D341Med (cell line): ENCODE data around the gene APAF1.
"Not testable (repeated sequence)": the region's sequence is repeated elsewhere in the genome, so short reads cannot be mapped to it uniquely, and the experiment has no call there.

Experiments
- DNase-seq: peaks from one replicate; pipeline ENCODE4 v3.0.0; 2012; ENCODE audit warnings: low spot score

The APAF1 gene

DNA sequence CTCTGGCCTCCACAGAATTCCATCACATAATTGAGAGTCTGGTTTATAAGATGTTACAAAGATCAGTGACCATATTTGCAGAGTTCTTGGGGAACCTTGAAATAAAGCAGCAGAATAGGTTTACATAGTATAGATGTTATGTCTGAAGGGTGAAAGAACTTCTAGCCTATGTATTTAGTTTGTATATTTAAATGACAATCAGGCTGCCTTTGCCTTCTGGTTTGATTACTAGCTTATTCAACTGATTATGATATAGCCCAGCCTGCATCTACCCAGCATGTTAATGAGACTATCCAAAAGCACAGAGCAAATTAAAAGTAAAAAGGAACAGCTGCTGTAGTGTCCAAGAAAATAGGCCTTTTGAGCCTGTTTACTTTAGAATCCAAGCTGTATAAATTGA is 85.3 kb downstream of the APAF1 start:
- DNase-seq = no peak

DNA sequence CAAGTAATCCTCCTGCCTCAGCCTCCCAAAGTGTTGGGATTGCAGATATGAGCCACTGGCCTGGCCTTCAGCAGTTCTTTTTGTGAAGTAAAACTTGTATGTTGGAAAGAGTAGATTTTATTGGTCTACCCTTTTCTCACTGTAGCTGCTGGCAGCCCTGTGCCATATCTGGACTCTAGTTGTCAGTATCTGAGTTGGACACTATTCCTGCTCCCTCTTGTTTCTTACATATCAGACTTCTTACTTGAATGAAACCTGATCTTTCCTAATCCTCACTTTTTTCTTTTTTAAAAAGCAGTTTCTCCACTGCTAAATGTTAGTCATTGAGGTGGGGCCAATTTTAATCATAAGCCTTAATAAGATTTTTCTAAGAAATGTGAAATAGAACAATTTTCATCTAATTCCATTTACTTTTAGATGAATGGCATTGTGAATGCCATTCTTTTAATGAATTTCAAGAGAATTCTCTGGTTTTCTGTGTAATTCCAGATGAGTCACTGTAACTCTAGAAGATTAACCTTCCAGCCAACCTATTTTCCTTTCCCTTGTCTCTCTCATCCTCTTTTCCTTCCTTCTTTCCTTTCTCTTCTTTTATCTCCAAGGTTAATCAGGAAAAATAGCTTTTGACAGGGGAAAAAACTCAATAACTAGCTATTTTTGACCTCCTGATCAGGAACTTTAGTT is 88.7 kb downstream of the APAF1 start:
- DNase-seq = no peak

DNA sequence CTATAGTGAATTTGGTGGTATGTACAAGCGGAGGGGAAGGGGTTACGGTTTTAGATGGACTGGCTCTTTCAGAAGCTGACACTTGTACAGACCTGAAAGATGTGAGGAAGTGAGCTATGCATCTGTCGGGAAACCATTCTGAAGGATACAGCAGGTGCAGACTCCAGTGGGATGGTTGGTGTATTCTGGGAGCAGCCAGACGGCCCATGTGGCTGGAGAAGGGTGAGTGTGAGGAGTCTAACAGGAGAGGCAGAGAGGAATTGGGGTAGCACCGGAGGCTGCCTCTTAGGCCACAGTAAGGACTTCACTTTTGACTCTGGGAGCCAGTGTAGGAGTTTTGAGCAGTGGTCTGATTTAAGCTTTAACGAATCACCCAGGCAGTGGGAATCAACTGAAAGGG is 90.7 kb downstream of the APAF1 start:
- DNase-seq = no peak

DNA sequence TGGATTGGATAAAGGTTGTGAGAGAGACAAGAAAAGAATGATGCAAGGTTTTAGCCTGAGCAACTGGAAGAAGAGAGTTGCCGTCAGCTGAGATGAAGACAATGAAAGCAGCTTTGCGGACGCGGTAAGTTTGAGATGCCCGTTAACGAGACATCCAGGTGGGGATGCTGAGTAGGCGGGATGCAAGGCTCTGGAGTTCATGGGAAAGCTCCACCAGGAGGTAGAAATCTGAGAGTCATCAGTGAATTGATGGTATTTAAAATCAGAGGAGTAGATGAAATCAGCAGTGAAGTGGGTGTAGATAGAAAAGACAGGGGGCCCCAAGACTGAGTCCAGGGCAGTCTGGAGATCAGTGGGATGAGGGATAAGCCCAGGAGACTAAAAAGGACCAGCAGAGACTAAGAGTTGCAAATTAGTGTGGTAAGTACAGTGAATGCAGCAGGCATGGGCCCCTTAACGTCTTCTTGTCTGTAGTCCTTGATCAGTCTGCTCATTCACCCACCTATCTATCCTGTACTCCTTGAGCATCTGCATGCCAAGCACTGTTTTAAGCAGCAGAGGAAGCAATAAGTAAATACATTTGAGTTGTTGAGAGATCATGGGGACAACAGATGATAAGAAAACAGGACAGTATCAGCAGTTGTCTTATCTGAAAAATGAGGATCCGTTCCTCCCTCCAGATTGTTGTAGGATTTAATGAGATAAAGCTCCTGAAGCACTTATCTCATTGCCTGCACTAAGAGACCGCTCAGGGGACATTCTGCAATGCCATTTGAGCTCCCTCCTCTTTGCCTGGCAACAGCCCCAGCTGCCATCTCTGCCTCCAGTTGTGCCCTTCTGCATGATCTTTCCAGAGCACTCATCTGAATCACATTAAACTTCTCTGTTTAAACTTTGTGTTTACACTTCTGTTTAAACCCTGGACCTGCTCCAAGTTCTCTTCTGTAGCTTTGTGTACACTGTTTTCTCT is 91.5 kb downstream of the APAF1 start:
- DNase-seq = no peak

DNA sequence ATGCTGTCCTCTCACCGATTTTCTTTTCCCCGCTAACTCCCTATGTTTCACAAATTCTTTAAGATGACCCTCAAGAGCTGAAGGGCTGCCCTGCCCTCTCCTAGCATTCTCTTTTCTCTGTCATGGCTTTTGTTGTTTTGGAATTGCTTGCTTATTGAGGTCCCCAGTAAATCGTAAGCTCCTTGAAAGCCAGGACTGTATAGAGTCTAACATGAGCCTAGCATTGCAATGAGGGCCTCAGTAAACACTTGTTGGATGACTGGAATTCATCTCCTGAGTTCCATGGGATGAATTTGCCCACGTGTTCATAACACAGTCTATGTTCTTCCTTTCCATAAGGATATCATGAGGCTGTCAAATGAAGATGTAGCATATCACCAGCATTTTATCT is 92.2 kb downstream of the APAF1 start:
- DNase-seq = no peak

DNA sequence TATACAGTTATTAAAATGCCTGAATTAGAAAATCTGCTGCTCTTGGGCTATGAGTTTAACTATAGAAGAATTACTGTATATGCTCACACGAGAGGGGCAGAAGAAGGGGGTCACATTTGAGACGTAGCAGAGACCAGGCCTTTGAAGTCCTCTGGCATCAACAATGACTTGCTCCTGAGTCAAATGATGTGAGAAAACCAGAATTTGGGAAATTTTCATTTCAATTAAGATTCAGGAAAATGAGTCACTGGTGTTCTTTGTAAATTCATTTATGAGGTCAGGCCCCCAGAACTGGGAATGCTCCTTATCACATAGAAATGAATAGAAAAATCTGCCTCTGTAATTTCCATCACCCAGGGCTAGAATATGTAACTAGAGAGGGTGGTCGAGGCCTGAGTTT is 92.9 kb downstream of the APAF1 start:
- DNase-seq = no peak

DNA sequence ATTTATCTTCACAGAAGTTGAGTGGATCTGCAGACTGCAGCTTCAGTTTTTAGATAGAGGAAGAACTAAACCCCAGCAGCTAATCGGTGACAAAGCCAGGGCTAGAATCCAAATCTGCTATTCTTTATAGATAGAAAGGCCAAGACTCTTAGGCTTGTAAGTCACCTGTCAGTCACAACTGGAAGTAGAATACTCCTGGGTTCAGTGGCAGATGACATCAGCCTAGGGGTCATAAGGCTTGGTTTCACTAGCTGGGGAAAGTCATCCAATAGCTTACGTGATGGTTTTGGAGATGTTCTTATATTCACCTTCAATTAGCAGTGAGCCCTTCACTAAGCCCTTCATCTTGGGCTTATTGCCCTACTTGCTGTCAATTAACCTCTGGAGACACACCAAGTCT is 93.4 kb downstream of the APAF1 start:
- no peak for DNase-seq

DNA sequence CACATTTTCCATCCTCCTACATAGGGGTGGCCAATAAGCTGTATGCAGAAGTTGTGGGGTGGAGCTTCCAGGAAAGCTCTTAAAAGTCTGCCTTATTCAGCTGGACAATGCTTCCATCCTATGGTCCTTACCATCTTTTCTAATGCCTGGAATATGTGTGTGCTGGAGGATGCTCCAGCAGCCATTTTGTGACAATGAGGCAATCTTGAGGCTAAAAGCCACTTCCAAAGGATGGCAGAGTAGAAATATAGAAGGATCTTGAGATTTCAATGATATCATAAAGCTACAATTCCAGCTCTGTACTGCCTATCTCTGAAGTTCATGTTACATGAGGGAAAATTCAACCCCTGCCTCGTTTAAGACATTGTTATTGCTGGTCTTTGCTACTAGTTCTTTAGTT is 95.7 kb downstream of the APAF1 start:
- no peak for DNase-seq

DNA sequence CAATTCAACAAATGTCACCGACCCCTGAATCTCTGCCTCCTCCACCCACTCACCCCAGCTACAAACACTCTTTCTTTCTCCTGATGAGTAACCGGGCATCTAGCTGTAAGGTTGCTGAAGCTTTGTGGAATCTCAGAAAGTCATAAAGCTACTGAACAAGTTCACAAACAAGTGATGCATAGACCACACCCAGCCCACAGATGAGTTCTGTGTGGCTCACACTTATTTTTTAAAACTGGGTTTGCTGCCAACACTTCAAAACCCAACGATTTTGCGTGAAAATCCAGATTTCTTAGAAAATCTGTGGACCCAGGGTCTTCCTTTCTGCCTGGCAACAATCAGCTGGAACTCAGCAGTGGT is 96.1 kb downstream of the APAF1 start:
- no peak for DNase-seq

DNA sequence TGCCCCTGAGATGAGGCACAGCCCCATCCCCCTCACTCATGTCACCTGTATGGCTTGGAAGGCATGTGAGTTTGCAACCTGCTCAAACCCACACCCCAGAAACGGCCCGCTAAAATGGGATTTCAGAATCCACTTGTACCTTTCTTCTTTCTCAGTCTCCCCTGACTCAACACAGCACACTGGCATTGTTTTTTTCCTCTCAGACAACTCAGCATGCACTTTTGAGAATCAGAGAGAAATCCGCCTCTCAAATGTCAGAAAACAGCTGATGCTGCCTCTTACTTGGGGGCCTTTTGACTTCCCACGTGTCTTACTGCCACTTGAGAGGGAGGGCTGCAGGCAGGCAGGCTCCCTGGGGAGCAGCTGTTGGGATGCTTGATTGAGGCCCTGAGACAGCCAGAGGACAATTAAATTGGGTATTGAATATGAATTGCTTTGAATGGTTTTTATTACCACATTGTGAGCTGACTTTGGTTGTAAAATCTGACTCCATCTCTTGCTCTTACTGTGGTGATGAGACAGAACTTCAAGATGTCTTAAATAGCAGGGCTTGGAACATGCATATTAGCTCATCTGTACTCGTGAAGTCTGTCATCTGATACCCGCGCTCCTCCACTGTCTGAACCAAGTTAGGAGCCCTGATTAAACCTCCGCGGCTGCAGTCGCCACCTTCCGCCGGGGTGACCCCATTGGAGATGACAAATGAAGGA is 96.6 kb downstream of the APAF1 start:
- no peak for DNase-seq

DNA sequence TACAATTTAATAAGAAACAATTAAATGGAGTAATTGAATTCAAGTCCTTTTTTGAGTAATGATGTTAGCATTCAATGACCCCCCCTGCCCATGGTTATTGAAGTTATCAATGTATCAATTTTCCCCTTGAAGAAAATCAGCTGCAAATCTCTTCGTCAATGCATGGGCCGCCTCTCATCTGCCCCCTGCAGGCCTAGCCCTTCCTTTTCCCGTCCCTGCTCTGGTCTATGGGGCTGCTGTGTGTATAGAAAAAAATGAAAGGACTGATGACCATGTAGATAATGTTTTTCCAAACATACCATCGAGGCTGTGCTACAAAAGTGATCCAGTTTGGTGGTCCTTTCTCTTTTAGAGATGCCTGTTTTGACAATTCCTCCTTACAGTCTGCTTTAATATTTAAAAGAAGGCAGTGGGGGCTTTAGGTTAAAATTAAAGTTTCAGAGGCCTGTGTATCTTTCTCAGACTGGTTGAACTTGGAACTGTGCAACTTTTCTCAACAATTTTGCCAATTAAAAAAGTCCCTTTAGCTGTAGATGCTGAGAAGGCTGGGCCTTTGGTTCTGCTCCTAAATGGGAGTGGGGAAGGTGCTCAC is 98.4 kb downstream of the APAF1 start:
- peak; percentile 72 for DNase-seq

DNA sequence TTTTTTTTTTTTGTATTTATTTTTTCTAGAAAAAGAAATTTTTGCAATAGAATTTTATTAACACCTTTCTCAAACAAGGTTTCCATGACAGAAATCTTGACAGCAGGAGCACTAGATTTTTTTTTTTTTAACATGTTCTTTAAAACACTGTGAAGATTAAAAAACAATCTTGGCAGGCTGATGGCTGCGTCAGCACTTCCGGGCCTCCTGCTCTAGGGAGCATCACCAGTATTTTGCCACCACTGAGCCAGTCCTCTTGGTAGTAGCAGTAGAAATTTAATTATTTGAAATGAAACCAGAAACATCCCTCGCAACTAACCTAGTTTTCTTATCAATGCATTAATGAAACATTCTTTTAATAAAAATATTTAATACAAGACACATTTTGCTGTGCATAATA is 99.6 kb downstream of the APAF1 start:
- DNase-seq = no peak

DNA sequence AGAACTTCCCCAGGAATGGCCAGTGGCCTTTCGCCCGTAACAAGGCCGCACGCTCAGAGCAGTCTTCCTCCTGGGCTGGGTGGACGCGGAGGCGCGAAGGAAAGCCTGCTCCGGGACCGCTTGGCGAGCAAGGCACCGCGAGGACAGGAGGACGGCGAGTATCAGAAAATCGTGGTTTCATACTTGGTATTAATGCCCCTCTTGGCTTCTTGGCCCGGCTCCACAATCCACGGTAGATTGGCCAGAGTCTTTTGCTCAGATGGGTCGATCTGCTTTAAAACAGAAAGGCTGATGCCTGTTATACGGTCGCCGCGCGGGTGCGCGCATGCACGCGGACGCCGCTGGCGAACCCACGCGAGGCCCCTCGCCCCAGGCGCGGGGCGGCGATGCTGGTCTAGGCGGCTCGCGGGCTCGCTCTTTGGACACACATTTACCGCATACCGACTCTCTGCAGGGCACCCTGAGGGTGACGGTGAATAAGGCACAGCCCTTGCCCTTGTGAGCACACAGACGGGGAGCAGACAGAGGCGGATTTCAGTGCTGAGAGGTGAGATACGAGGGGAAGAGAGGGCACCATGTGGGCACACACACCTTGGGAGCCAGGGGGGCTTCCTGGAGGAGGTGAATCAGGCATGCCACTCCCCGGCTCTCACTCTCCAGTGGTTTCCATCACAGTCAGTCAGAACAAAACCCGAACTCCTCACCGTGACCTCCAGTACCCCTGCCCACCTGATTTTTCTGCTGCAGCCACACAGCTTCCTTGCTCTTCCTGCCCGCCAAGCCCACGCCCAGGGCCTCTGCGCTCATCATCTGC is 100.7 kb downstream of the APAF1 start:
- DNase-seq = no peak

DNA sequence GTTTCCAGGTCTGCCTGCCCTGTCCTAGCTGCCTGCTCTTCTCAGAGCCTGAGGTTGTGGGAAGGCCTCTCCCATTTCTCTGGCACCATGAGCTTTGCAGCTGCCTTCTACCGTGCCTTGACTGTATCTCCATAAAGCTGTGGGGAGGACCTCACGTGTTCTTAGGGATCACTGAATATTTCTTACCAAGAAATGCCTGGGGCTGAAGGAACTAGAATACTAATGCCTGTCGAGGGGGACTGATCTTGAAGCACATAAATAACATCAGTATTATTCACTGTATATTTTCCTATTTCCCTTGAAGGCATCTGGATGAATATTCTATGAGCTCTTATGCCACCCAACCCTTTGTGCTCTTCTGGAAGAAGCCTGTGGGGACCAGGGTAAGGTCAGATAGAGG is 103.4 kb downstream of the APAF1 start:
- DNase-seq = no peak

DNA sequence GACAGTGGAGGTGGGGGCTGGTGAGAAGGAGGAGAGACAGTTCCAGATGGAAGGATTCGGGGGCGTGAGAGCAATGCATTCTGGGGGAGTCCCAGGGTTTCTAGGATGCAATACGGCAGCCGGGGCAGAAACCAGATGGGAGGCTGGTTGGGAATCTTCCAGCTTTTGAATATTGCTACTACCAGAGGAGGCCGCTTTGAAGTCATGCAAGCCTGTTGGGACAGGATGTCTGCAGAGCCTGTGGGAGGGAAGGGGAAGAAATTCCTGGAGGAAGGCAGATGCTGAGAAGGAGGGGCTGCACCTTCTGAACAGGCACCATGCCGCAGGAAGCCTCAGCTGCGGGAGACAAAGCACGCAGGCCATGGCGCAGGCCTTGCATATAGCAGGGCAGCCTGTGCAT is 105.4 kb downstream of the APAF1 start:
- DNase-seq = no peak

DNA sequence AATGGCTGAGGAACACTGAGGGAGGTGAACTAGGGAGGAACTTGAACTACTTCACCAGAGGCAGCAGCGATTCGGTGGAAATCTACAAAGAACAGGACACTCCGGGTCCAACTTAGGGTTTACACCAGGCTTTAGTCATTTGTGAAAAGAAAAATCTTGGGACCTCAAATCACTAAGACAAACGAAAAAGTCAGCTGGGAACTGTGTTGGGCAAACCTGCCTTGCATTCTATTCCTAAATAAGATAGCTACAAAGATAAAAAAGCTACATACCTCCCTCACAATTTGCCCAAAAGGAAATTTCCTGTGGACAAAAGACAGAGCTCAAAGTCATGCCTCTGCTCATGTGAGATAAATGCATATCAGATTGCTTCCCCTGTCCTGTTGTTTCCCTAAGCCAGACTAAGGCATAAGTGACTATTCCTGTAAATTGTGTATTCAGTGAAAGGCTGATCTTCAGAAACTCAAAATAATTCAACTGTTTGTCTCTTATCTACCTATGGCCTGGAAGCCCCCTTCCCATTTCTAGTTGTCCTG is 106.6 kb downstream of the APAF1 start:
- DNase-seq = no peak

DNA sequence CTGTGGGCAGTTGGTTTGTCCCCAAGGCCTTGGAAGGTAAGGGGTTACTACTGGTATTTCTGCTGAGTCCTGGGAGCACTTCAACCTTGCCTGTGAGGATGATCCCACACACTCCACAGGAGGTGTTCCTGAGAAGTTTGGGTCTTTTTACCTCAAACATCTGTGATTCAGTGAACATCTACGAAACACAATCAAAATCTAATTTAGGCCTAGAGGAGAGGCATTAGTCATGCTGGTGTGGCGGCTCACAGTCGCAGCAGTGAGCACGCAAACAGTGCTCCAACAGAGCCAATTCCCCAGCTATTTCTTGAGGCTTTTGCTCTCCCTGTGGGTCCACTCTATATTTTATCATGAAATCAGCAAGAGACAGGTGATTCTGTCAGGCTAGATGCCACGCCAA is 107.6 kb downstream of the APAF1 start:
- DNase-seq = no peak

DNA sequence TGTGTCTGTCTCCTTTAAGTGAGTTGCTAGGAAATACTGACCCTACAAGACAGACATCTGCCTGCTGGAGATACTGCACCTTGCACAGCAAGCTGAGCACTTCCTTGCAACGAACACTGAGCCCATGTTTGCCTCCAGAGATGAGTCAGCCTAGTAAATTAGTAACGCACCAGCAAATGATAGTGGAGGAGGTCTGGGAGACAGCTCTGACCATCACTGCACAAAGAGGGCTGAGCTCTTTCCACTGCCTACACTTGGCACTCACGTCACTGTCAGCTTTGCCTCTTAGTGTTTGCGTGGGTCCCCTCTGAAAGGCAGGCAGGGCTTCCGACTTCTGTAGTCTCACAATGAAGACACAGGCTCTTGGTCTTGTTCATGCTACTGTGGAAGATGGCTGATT is 109.0 kb downstream of the APAF1 start:
- no peak for DNase-seq

DNA sequence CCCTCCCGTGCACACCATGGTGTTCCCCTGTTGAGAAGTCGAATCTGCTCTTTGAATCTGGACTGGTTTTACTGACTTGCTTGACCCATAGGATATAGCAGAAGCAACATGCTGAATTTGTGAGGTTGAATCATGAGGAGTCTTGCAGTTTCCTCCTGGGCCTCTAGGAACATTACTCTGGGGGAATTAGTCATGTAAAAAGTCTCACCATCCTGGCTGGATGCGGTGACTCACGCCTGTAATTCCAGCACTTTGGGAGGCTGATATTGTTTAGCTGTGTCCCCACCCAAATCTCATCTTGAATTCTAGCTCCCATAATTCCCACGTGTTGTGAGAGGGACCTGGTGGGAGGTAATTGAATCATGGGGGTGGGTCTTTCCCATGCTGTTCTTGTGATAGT is 110.8 kb downstream of the APAF1 start:
- DNase-seq = not testable (repeated sequence)

DNA sequence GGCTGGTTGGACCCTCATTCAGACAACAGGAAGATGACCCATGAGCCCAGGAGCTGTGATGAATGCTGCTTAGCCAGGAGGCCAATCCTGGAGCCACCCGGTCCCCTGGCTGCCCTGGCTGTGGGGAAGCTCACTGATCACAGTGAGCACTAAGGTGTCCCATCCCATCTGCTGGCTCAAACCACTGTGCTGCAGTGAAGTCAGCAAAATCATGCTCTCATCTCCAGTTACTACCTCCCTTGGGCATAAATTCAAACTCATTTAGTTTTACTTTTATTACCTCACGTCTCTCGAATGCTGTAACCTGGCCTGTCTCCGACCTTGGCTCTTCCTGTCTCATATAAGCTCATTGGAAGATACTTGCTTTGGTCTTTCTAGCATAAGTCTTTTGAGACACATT is 112.4 kb downstream of the APAF1 start:
- no peak for DNase-seq

DNA sequence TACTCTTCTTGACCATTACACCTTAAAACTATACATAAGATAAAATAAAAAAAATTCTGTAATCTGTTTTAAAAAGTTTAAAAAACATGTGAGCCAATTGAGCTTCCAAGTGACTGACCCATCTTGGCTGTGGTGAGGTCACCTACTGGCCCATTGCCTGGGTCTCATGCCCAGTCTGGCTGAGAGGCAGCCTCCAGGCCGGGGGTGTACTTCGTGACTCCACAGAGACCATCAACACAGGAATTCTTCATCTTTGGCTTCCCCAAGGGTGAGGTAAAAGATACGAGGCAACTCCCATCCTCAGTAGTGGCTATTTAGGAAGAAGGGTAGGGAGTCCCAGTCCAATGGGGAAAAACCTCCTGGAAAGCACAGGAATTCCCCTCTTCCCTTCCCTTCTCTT is 113.2 kb downstream of the APAF1 start:
- no peak for DNase-seq
